Subcutaneous adipose tissue (tissue), 4 donors: Measurements from ENCODE around the gene LRRC27. TPM values are rescaled to one million over a fixed set of nuclear protein-coding genes. Genes with fewer than 3 reads are reported as not detected.

Experiments
- total RNA-seq, 4 donors: library from RNA; depleted of rRNA; stranded (reverse); fragments of >200 nt; gene quantifications; one replicate each; pipeline ENCODE4 v1.1.0, GENCODE V29; 2016
- TF ChIP-seq, protein P1 (sequence below): fragments of 450-650 bp; IDR thresholded peaks from one replicate; pipeline ENCODE4 v1.5.1; 2016; ENCODE audit warnings: low read depth, mild to moderate bottlenecking, control low read depth, antibody characterized with exemption, moderate library complexity

Gene LRRC27
- total RNA-seq, 4 donors from 2014 or later: 7.7 to 11.6 (median 9.9) TPM

- TF ChIP-seq, protein P1, sequence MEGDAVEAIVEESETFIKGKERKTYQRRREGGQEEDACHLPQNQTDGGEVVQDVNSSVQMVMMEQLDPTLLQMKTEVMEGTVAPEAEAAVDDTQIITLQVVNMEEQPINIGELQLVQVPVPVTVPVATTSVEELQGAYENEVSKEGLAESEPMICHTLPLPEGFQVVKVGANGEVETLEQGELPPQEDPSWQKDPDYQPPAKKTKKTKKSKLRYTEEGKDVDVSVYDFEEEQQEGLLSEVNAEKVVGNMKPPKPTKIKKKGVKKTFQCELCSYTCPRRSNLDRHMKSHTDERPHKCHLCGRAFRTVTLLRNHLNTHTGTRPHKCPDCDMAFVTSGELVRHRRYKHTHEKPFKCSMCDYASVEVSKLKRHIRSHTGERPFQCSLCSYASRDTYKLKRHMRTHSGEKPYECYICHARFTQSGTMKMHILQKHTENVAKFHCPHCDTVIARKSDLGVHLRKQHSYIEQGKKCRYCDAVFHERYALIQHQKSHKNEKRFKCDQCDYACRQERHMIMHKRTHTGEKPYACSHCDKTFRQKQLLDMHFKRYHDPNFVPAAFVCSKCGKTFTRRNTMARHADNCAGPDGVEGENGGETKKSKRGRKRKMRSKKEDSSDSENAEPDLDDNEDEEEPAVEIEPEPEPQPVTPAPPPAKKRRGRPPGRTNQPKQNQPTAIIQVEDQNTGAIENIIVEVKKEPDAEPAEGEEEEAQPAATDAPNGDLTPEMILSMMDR: no peak
Observed at GRCh38 chr10:132339276-132339675, 7.3 kb downstream of the LRRC27 start.

- TF ChIP-seq, protein P1: no peak
Observed at GRCh38 chr10:132341017-132341416, 9.0 kb downstream of the LRRC27 start.

DNA sequence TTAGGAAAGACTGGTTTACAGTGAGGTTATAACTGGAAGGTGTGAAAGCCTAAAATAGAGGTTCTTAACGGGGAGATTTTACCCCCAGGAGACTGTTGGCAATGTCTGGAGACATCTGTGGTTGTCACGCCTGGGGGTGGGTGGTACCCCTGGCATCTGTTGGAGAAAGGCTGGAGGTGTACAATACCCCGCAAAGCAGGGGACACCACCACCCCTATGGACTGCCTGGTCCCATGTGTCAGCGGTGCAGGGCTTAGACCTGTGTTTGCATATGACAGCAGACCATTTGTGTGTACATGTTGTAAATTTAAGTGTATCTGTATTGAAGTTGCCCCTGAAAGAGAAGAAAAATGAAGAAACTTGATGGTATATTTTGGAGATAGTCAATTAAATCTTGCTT lies 9.8 kb downstream of the LRRC27 start:
- TF ChIP-seq, protein P1: no peak

- TF ChIP-seq, protein P1: no peak
Observed at GRCh38 chr10:132342553-132342952, 10.6 kb downstream of the LRRC27 start.

DNA sequence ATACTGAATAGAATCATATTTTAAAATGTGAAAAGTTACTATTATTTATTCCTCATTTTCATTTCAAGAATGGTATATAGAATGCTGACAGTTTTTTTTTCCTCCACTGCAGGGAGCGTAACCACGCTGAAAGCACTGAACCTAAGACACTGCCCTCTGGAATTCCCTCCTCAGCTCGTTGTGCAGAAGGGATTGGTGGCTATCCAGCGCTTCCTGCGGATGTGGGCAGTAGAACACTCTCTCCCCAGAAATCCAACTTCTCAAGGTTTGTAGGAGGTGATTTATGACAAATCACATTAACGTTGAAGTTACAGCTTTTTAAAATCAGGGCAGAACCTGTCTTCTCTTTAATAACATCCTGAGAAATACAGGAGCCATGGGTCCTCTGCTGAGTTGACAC lies 12.4 kb downstream of the LRRC27 start:
- TF ChIP-seq, protein P1: no peak

DNA sequence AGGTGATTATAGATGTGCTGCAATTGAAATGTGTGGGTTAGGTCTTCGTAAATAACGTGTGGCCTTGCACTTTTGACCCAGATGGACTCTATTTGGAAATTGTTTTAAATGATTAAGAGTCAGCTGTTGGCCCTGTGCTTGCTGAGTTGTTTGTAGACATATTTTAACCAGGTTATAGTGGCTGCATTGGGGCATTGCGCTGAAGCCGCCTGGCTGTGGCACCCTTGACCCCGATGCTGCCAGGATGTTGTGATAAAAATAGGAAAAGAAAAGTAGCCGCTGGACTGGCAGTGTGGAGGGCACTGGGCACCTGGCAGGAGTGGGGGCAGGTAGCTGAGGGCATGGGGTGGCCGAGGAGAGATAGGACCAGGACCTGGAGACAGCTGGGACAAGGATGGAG lies 13.4 kb downstream of the LRRC27 start:
- TF ChIP-seq, protein P1: no peak

DNA sequence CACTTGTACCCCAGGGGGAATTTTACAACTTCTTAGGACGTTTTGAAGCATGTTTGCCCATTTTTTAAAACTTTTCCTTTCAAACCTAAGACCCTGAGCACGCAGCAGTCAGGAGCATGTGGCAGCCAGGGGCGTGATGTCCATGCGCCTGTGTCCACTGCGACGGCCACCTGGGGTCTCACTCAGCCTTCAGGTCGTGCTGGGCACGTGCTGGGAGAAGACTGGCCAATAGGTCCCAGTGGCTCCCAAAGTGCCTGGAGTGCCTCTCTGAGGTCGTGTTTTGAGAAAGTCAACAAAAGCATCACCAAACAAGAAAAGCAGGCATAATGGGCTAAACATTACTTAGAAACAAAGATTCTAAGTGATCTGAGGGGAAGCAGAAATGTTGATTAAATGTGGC lies 14.8 kb downstream of the LRRC27 start:
- TF ChIP-seq, protein P1: no peak
